T-helper 2 cell treated with Interferon-gamma antibody and Interleukin-4, amounts not matched to agents 5 μg/mL and 100 μg/mL, for 36 hours (primary cell): Measurements from ENCODE around the gene PODXL.
"Not testable (repeated sequence)": the region's sequence is repeated elsewhere in the genome, so short reads cannot be mapped to it uniquely, and the experiment has no call there.

ENCODE experiments used
- DNase-seq: peaks from one replicate; pipeline ENCODE4 v3.0.0; 2021; ENCODE audit warnings: low spot score
- H3K27ac Mint-ChIP-seq: one replicate; pipeline ENCODE4 v1.8.0; 2021; ENCODE audit warnings: mild to moderate bottlenecking, mixed read lengths
- H3K27me3 Mint-ChIP-seq: one replicate; pipeline ENCODE4 v1.8.0; 2021; ENCODE audit warnings: low read depth, mixed read lengths
- H3K36me3 Mint-ChIP-seq: one replicate; pipeline ENCODE4 v1.8.0; 2021; ENCODE audit warnings: low read depth, mixed read lengths
- H3K4me1 Mint-ChIP-seq: one replicate; pipeline ENCODE4 v1.8.0; 2021; ENCODE audit warnings: low read depth, mixed read lengths
- H3K4me3 Mint-ChIP-seq: one replicate; pipeline ENCODE4 v1.8.0; 2022; ENCODE audit warnings: mild to moderate bottlenecking, moderate library complexity, mixed read lengths
- H3K9me3 Mint-ChIP-seq: one replicate; pipeline ENCODE4 v1.8.0; 2021; ENCODE audit warnings: mixed read lengths

PODXL gene

DNA sequence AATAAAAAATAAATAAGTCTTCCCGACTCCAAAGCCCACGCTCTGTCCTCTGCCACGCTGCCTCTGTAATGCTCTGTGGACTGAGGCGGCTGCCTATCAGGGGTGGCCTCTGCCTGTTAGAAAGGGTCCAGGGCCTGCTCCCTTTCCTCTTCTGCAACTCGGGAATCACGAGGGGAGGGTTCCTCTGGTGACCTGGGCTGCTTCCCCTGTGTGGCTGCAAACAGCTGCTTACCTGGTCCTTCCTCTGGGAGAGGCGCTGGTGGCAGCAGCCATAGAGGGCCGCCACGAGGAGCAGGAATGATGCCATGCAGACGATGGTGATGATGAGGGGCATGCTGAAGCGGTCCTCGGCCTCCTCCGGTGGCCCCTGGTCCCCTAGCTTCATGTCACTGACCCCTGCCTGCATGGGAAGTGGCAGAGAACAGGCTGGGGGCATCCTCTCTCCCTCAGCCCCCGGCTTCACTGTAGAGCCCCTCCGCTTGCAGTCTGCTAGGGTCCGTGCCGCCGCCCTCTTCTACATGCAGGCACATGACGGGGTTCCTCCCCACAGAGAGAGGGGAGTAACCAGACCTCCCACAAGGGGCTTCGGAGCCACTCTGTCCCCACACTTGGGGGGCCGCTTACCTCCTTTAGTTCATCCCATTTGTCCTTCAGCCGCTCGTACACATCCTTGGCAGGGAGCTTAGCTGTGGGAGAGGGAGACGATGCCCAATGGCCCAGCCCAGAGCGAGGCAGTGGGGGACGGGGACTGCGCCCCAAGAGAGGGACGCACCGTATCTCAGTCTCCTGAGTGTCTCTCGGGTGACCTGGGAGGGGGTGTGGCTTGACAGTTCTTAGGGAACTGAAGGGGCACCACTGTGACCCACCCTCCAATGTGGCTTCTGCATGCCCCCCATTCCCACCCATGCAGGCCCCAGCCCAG lies 50.5 kb downstream of the PODXL start:
- peaks cover 2% of the 10 kb centered on the region for H3K36me3 Mint-ChIP-seq
- H3K4me1 Mint-ChIP-seq, result peaks cover 31% of the 10 kb centered on the region
- H3K27ac Mint-ChIP-seq, result no peak overlapping the region
- no peak for DNase-seq
- H3K9me3 Mint-ChIP-seq, result no peaks in the 10 kb centered on the region
- H3K4me3 Mint-ChIP-seq, result no peak overlapping the region
- H3K27me3 Mint-ChIP-seq, result peaks cover 4% of the 10 kb centered on the region

DNA sequence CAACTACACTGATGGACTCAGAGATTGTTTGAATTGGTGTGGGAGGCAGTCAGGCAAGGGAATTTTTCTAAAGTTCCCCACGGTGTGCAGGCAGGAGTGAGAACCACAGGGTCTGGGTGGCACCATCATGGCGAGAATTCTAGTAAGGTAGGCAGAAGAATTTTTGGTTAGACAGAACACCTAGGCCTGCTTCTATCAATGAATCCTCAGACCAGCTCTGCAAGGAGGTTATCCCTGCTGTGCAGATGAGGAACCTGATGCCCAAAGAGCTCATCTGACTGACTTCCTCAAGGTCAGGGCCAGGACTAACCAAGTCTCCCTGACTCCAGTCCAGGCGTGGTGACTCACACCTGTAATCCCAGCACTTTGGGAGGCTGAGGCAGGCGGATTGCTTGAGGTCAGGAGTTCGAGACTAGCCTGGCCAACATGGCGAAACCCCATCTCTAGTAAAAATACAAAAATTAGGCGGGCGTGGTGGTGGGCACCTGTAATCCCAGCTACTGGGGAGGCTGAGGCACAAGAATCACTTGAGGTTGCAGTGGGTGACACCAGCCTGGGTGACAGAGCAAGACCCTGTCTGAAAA lies 51.3 kb downstream of the PODXL start:
- H3K4me1 Mint-ChIP-seq, result peaks cover 37% of the 10 kb centered on the region
- not testable (repeated sequence) for H3K27me3 Mint-ChIP-seq, H3K9me3 Mint-ChIP-seq, H3K4me3 Mint-ChIP-seq, H3K27ac Mint-ChIP-seq, H3K36me3 Mint-ChIP-seq, DNase-seq

DNA sequence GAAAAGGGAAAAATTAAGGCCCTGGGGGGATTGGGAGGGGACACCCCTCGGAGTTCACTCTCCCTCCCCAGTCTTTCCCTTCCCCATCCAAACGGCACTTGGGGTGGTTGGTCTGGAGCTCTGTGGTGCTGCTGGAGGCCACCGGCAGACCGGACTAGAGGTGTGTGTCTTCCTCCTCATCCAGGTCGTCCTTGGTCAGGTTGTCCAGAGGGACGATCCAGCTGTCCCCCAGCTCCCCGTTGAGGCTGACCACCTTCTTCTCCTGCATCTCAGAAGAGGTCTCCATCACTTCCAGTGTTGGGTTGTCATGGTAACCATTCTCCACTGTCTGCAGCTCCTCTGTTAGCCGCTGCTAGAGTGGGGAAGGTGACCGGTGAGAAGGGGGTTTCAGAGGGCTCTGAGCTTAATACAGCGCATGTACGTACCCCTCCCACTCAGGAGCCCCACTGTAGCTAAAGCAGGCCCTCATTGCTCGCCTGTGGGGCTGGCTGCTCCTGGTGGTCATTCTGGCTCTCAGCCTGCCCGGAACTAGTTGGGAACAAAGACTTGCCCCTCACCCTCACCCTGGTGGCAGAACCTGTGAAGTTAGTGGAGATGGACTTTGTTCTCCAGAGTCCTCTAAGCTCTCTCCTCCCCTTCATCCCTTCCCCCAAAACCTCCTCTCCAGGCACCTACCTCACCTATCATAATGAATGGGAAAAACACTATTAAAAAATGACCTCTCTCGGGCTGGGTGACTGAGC lies 52.1 kb downstream of the PODXL start:
- Mint-ChIP-seq H3K27ac (no peak overlapping the region), H3K9me3 (no peaks in the 10 kb centered on the region), H3K27me3 (peaks cover 4% of the 10 kb centered on the region)

DNA sequence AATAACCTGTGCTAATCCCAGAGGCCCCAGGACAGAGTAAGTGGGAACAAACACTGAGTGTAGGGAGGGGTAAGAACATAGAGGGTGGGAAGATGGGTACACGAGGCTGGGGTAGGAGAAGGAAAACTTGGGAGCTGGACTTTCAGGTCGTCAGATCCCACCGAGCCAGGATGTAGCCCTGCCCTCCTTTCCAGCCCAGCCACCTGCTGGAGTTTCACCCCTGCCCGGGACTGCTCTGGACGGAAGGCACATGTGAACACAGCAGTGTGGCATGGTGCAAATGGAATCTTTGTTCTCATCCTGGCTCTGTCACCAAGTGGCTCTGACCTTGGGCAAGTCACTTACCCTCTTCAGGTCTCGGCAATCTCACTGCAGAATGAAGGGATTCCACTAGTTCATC lies 52.8 kb downstream of the PODXL start:
- no peak overlapping the region for H3K27ac Mint-ChIP-seq
- peaks cover 33% of the 10 kb centered on the region for H3K4me1 Mint-ChIP-seq
- peaks cover 6% of the 10 kb centered on the region for H3K36me3 Mint-ChIP-seq
- no peak overlapping the region for H3K4me3 Mint-ChIP-seq
- H3K9me3 Mint-ChIP-seq, result no peaks in the 10 kb centered on the region
- H3K27me3 Mint-ChIP-seq, result peaks cover under 1% of the 10 kb centered on the region
- no peak for DNase-seq

More for the DNA sequence above, 52.1 kb downstream of the PODXL start:
- Mint-ChIP-seq H3K36me3 (peaks cover 5% of the 10 kb centered on the region), H3K4me1 (peaks cover 37% of the 10 kb centered on the region), H3K4me3 (no peak overlapping the region)
- DNase-seq, result no peak

DNA sequence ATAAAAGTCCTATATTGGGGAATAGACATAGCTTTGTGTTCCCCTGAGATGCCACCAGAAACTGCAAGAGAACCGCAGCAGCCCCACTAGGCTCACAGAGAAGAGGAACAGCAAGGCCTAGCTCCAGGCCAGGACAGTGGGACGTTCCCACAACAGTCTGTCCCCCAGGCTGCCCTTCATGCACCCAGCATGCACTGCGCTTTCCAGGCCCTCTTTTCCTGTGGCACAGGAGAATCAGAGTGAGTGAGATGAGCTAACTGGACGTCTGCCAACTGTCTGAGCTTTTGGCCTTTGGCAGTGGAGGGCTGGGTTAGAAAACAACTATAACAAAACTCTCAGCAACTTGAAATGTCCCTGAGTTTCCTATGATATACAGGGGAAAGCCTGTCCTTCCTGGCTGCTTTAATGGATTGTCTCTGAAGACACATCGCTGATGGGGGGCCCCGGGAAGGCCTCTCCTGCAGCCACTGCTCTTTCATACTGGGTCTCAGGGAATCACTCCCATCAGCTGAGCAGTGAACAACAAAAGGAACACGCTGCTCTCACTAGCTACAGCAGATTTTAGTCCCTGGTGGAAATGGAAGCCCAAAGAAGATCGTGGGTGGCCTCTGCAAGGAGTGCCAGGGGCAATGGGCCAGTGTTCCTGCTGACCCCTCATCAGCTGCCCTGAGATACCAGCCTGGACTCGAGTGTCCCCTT lies 53.5 kb downstream of the PODXL start:
- DNase-seq, result no peak
- Mint-ChIP-seq H3K27ac (no peak overlapping the region), H3K9me3 (no peaks in the 10 kb centered on the region), H3K4me3 (no peak overlapping the region), H3K36me3 (peaks cover 6% of the 10 kb centered on the region), H3K4me1 (peaks cover 28% of the 10 kb centered on the region), H3K27me3 (no peaks in the 10 kb centered on the region)

DNA sequence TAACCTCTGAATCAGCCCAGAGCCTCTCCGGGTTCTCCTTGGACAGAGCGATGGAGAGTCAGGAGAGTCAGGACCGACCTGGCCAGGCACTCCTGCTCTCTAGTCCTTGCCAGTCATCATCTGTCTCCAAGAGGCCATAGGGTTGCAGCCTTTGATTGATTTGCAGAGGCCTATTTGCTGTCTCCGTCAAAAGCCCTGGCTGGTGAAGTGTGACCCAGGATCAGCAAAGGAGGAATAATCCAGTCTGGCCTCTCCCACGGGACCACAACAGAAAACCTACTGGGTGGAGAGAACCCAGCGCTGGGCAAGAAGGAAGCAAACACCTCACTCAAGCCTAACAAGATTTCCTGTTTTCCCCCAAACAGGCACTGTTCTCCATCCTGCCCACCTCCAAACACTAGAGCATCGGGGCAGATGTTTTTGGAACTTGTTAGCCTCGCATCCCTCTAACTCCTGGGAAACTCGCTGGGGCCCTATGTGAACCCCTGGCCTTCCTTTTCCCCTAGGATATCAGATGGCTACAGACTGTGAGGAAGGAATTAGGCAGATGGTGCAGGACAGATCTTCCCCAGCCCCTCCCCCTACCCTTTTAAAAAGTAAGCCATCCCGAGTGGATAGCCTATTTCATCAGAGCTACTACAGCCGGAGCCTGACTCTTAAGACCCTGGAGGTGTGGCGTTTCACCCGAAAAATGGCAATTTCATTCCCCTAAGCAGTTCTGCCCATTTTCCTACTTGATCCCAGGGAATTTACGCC lies 54.3 kb downstream of the PODXL start:
- Mint-ChIP-seq H3K27ac (peak overlapping the region; percentile 74), H3K36me3 (peaks cover 8% of the 10 kb centered on the region), H3K27me3 (no peaks in the 10 kb centered on the region), H3K4me1 (peaks cover 26% of the 10 kb centered on the region), H3K9me3 (no peaks in the 10 kb centered on the region), H3K4me3 (no peak overlapping the region)
- DNase-seq, result no peak

DNA sequence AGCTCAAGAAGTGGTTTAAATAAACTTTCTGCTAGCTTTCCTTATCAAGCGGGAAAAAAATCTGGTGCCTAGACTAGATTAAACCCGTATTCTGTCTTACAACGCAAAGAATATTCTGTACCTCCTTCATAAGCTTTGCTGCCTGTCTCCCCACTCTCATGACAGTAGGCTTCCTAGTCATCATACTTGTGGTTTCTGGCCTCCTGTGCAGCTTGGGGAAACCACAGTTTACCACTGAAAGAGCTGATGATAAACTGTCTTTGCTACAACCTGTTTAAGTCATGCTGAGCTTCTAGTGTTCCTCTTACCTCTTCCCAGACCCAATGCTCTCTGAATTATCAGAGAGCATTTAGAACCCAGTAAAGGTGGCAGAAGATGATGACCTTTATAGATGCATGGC lies 55.0 kb downstream of the PODXL start:
- Mint-ChIP-seq H3K27me3 (no peaks in the 10 kb centered on the region), H3K9me3 (no peaks in the 10 kb centered on the region), H3K4me1 (peaks cover 26% of the 10 kb centered on the region), H3K27ac (peak overlapping the region; percentile 74), H3K4me3 (peak overlapping the region; percentile 59), H3K36me3 (peaks cover 10% of the 10 kb centered on the region)
- peak; percentile 65 for DNase-seq

DNA sequence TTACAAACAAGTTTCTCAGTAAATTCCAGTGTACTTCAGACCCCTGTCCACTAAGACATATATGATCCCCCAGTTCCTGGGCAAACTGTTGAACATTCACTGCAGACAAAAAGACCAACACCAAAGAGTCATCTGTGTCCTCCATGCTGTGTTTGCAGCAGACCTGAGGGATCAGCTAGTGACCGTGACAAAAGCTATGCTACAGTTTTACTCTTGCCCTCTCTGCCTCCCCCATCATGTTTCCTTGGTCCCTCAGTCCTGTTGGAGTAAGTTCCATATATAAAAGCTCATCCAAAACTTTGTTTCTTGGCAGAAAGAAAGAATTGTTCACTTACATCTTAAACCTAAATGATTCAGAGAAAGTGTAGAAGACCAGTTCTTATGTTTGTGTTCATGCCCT lies 56.1 kb downstream of the PODXL start:
- DNase-seq, result no peak
- Mint-ChIP-seq H3K36me3 (peaks cover 10% of the 10 kb centered on the region), H3K27ac (no peak overlapping the region), H3K9me3 (no peaks in the 10 kb centered on the region), H3K4me3 (no peak overlapping the region), H3K27me3 (no peaks in the 10 kb centered on the region), H3K4me1 (peaks cover 26% of the 10 kb centered on the region)

DNA sequence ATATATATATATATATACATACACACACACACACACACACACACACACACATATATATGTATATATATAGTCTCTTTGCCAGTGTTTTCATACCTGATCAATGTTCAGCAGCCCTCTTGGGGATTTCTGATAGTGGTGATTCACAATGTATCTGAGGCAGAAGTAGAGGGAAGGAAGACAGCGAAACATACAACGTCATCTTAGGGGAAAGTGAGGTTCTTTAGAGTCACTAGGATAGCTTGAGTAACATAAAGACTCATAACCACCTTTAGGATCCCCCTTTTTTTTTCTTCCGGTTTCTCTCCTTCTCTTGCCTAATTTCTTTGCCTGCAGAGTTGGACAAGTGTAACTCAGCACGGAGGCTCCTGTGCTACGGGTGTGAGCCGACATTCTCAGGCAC lies 56.6 kb downstream of the PODXL start:
- Mint-ChIP-seq H3K27ac (no peak overlapping the region), H3K4me1 (peaks cover 26% of the 10 kb centered on the region), H3K27me3 (no peaks in the 10 kb centered on the region), H3K4me3 (no peak overlapping the region), H3K36me3 (peaks cover 10% of the 10 kb centered on the region), H3K9me3 (no peaks in the 10 kb centered on the region)
- no peak for DNase-seq

DNA sequence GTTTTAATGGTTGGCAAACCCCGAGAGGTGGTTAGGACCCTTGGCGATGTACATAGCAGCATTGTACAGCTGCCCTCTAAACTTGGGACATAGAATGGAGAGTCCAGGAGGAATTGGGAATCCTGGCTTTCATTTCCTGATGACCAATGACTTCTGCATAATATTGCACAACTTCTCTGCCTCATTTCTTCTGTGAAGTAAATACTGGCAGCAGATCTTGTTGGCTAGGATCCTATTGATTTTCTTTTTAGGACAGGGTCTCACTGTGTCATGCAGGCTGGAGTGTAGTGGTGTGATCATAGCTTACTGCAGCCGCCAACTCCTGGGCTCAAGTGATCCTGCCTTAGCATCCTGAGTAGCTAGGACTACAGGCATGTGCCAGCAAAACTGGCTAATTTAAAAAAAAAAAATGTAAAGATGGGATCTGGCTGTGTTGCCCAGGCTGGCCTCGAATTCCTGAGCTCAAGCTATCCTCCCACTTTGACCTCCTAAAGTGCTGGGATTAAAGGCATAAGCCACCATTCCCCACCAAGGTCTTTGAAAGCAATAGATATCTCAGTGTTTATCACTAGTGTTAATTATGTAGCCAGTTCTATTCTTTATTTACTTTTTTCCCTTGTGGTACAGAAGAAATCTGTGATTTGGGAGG lies 58.1 kb downstream of the PODXL start:
- Mint-ChIP-seq H3K9me3 (no peaks in the 10 kb centered on the region), H3K27me3 (no peaks in the 10 kb centered on the region), H3K36me3 (peaks cover 10% of the 10 kb centered on the region), H3K4me1 (peaks cover 26% of the 10 kb centered on the region), H3K4me3 (no peak overlapping the region), H3K27ac (no peak overlapping the region)
- no peak for DNase-seq

DNA sequence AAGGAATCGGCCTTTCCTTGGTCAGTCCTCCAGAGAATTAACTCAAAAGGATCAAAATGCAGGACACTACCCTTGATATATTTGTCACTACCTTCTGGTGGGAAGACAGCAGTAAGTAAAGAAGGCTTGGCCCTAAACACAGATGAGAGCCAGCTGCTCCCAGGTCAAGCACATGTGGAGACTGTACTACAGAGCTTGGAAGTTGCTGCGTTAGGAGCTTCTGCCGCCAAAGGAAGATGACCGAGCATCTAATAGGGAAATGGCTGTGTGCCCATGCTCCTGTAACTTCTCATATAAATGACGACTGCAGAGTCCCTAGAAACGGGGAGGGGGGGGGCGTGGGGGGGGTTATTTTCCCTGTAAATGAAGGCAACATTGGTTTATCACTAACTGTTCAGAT lies 59.0 kb downstream of the PODXL start:
- no peak overlapping the region for H3K27ac Mint-ChIP-seq

DNA sequence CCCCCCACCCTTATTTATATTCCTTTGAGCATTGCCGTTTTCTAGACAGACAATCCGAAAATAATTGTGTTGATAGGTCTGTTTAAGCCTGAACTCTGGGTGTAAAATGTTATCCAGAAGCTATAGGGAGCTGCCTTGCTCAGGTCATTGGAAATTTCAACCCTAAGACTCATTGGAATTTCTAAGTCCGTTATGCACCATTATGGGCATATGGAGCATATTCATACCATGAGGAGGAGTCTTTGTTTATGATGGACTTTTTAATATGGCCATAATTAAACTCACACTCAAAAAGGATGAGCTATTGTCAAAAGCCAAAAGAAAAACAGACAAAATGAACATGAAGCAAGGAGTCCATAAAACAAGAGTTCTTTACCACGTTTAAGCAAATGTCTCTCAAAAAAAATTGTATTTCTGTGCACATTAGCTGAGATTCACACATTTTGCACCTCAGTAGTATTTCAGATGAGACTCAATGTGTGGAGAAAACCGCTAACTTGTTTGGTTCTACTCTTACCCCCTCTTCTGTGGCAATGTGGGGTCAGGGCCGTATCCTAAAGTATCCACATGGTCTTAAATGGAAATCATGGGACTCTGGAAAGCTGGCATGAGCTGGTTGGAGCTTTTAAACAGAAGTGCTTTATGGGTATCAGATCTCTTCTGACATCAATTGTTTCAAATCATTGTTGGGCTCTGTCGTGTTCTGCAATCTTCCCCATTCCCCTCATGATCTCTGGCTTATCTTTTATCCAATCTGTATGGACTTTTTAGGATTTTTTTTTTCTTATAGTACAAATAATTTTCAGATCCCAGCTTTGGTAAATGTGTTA lies 60.5 kb downstream of the PODXL start:
- Mint-ChIP-seq H3K27ac (no peak overlapping the region), H3K4me3 (no peak overlapping the region), H3K27me3 (no peaks in the 10 kb centered on the region), H3K9me3 (no peaks in the 10 kb centered on the region), H3K4me1 (peaks cover 6% of the 10 kb centered on the region), H3K36me3 (peaks cover 13% of the 10 kb centered on the region)
- DNase-seq, result no peak

More for the DNA sequence above, 59.0 kb downstream of the PODXL start:
- Mint-ChIP-seq H3K4me3 (no peak overlapping the region), H3K27me3 (no peaks in the 10 kb centered on the region), H3K4me1 (peaks cover 21% of the 10 kb centered on the region), H3K36me3 (peaks cover 10% of the 10 kb centered on the region), H3K9me3 (no peaks in the 10 kb centered on the region)
- DNase-seq, result no peak
